HEK293T (cell line): ENCODE results near the gene DOLPP1.

Experiments used
- CTCF ChIA-PET: fragments of 350-600 bp; formaldehyde crosslinking; extraction: SDS; loops from one replicate; lab custom pipeline; 2021; ENCODE audit warnings: antibody characterized with exemption, inconsistent platforms; lab: Yijun Ruan, JAX
- POLR2A ChIA-PET: fragments of 350-600 bp; formaldehyde crosslinking; extraction: SDS; loops from one replicate; lab custom pipeline; 2020; ENCODE audit warnings: antibody characterized with exemption, inconsistent platforms; lab: Yijun Ruan, JAX
- DNase-seq: peaks from one replicate; pipeline ENCODE4 v3.0.0; 2012; ENCODE audit warnings: mixed read lengths; ENCODE audit errors: extremely low spot score
- ARNT ChIP-seq: fragments of 450-650 bp; IDR thresholded peaks from 2 replicates; pipeline ENCODE4 v1.6.1; 2017; ENCODE audit warnings: mild to moderate bottlenecking
- BHLHE40 ChIP-seq: fragments of 450-650 bp; IDR thresholded peaks from 2 replicates; pipeline ENCODE4 v1.6.1; 2016; ENCODE audit warnings: mild to moderate bottlenecking, moderate library complexity, borderline replicate concordance
- CTBP1 ChIP-seq: fragments of 450-650 bp; IDR thresholded peaks from 2 replicates; pipeline ENCODE4 v1.6.1; 2016; ENCODE audit warnings: borderline replicate concordance
- ELF4 ChIP-seq: fragments of 450-650 bp; IDR thresholded peaks from 2 replicates; pipeline ENCODE4 v1.6.1; 2017; ENCODE audit warnings: antibody characterized with exemption
- FOXA1 ChIP-seq: fragments of 450-650 bp; IDR thresholded peaks from 2 replicates; pipeline ENCODE4 v1.6.1; 2016; ENCODE audit warnings: mild to moderate bottlenecking
- FOXK2 ChIP-seq: fragments of 450-650 bp; IDR thresholded peaks from 2 replicates; pipeline ENCODE4 v1.6.1; 2016; ENCODE audit warnings: mild to moderate bottlenecking
- FOXM1 ChIP-seq: fragments of 450-650 bp; IDR thresholded peaks from 2 replicates; pipeline ENCODE4 v1.6.1; 2017; ENCODE audit warnings: mild to moderate bottlenecking, borderline replicate concordance
- HDGF ChIP-seq: fragments of 450-650 bp; IDR thresholded peaks from 2 replicates; pipeline ENCODE4 v1.6.1; 2017; ENCODE audit warnings: antibody characterized with exemption, borderline replicate concordance
- L3MBTL2 ChIP-seq: fragments of 450-650 bp; conservative IDR thresholded peaks from 2 replicates; pipeline ENCODE4 v1.6.1; 2016; ENCODE audit warnings: mild to moderate bottlenecking
- LEF1 ChIP-seq: fragments of 450-650 bp; IDR thresholded peaks from 2 replicates; pipeline ENCODE4 v1.6.1; 2017; ENCODE audit warnings: mild to moderate bottlenecking, borderline replicate concordance
- NFRKB ChIP-seq: fragments of 450-650 bp; IDR thresholded peaks from 2 replicates; pipeline ENCODE4 v1.6.1; 2016; ENCODE audit warnings: mild to moderate bottlenecking, moderate library complexity
- SP1 ChIP-seq: fragments of 450-650 bp; IDR thresholded peaks from 2 replicates; pipeline ENCODE4 v1.6.1; 2017
- SUZ12 ChIP-seq: fragments of 450-650 bp; IDR thresholded peaks from 2 replicates; pipeline ENCODE4 v1.6.1; 2016; ENCODE audit warnings: mild to moderate bottlenecking
- TARDBP ChIP-seq: fragments of 450-650 bp; IDR thresholded peaks from 2 replicates; pipeline ENCODE4 v1.6.1; 2016
- ZNF384 ChIP-seq: fragments of 450-650 bp; IDR thresholded peaks from 2 replicates; pipeline ENCODE4 v1.6.1; 2016
- TF ChIP-seq, protein P1 (sequence below): fragments of 450-650 bp; IDR thresholded peaks from 2 replicates; pipeline ENCODE4 v1.6.1; 2016

The DOLPP1 gene

DNA sequence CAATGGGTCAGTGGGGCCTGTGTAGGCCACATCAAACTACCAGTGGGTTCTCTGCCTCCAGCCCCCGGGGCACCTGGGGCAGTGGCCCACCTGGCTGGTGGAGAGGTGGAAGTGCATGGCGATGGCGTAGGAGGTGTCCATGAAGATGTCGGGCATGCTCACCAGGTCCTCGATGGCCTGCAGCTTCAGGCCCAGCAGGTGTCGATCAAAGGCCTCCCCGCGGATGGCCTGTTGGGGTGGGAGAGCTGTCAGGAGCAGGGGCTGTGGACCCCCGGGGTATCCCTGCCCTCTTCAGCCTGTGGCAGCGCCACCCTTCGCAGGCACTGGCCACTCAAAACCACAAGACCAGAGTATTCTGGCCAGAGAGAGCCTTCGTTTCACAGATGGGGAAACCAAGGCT is 15.0 kb downstream of the DOLPP1 start:
- ChIA-PET CTCF (no interaction called here), POLR2A (interaction anchor here (1.9 kb wide), 1 partner anchor 14 kb away, joined by 8 read pairs; no protein-coding TSS in a partner anchor)
- no peak for DNase-seq
- no peak for TF ChIP-seq FOXA1
- TF ChIP-seq CTBP1, result no peak
- TF ChIP-seq TARDBP, result no peak
- TF ChIP-seq, protein P1, sequence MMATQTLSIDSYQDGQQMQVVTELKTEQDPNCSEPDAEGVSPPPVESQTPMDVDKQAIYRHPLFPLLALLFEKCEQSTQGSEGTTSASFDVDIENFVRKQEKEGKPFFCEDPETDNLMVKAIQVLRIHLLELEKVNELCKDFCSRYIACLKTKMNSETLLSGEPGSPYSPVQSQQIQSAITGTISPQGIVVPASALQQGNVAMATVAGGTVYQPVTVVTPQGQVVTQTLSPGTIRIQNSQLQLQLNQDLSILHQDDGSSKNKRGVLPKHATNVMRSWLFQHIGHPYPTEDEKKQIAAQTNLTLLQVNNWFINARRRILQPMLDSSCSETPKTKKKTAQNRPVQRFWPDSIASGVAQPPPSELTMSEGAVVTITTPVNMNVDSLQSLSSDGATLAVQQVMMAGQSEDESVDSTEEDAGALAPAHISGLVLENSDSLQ, result no peak
- TF ChIP-seq FOXM1, result no peak
- TF ChIP-seq ARNT, result no peak
- TF ChIP-seq LEF1, result no peak
- no peak for TF ChIP-seq HDGF
- TF ChIP-seq BHLHE40, result no peak
- no peak for TF ChIP-seq ELF4
- TF ChIP-seq NFRKB, result no peak
- no peak for TF ChIP-seq SP1
- TF ChIP-seq SUZ12, result no peak
- TF ChIP-seq FOXK2, result no peak
- no peak for TF ChIP-seq L3MBTL2
- TF ChIP-seq ZNF384, result no peak

DNA sequence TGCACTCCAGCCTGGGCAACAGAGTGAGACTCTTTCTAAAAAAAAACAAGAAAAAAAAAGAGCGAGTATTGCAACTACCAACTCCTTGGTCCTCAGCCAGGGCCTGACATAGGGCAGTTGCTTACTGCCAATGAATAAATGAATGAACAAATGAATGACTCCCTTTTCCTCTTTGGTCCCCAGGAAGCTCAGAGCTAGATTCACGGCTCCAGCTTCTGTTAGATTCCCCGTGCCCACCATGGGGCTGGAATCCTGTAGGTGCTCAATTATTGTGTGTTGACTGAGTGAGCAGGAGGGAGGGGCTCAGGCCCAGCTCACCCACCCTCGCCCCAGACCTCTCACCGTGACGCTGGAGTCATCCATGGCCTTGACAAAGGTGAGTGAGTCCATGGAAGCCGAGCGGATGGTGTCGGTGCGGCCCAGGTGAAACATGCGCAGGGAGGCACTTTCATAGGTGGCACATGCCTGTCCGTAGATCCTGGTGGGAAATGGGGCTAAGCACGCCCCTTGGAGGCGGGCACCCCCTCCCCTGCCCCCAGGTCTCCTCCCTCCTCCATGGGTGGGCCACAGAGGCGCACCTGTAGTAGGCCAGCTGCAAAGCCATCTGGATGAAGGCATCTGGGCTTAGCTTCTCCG is 16.9 kb downstream of the DOLPP1 start:
- DNase-seq, result no peak
- ChIA-PET POLR2A (interaction anchor here (0.6 to 1.0 kb wide), 2 partner anchors 17 to 61 kb away, joined by 3 to 4 read pairs; partner anchors contain the start of genes DOLPP1 and MIGA2), CTCF (no interaction called here)
- TF ChIP-seq TARDBP (no peak), HDGF (no peak), SUZ12 (no peak)

DNA sequence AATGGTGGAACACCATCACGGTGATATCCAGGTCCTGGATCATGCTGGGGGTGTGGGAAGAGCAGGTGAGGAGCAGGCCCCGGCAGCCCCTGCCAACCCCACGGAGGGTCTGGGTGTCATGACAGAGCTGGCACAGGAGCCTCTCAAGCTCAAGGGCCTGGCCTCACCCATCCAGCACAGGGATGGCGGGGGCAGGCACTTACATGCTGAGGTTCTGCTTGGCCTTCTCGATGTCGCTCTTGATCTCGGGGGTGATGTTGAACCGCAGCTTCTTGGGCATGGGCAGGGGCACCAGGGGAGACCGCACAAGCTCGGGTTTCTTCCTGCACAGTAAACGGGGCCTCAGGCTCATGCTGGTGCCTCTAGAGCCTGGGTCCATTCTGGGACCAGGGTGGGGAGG is 17.4 kb downstream of the DOLPP1 start:
- POLR2A ChIA-PET, result interaction anchor here (1.0 kb wide), 1 partner anchor 17 kb away, joined by 4 read pairs; the partner anchor contains the start of gene DOLPP1
- TF ChIP-seq, protein P1, result no peak
- no peak for DNase-seq
- CTCF ChIA-PET, result no interaction called here

DNA sequence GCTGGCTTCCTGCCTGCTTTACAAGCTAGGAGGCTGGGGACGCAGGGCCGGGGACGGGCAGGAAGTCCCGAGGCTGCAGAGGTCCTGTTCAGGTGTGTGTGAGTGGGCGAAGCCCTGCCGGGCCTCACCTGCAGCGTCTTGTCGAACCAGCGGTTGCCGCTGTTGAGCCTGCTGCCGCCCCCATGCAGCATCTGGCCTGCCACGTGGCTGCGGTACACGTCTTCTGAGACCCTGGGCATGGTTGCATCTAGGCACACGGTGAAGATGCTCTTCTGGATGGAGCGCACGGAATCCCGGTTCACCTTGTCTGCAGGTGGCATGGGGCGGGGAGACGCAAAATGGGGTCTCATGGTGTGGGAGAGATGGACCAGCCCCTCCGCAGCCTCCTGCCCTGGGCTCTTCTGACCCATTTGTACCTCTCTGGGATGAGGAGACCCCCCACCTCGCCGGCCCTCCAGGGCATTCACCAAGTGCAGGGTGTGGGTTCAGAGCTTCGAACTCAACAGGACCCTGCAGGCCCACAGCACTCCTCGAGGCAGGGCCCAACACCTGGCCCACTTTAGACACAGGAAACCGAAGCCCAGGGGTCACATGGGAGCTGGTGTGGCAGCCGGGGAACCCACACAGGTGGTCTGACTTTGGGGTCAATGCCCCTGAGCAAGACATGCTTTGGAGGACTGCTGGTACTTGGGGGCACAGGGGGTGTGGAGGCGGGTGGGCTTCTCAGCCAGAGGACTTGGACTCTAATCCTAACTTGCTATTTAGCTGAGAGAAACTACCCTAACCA is 19.7 kb downstream of the DOLPP1 start:
- POLR2A ChIA-PET, result interaction anchor here (0.6 kb wide), 1 partner anchor 19 kb away, joined by 3 read pairs; no protein-coding TSS in a partner anchor
- no peak for DNase-seq
- TF ChIP-seq L3MBTL2 (no peak), CTBP1 (no peak), FOXM1 (no peak), NFRKB (no peak), FOXK2 (no peak), HDGF (no peak)
- CTCF ChIA-PET, result no interaction called here

DNA sequence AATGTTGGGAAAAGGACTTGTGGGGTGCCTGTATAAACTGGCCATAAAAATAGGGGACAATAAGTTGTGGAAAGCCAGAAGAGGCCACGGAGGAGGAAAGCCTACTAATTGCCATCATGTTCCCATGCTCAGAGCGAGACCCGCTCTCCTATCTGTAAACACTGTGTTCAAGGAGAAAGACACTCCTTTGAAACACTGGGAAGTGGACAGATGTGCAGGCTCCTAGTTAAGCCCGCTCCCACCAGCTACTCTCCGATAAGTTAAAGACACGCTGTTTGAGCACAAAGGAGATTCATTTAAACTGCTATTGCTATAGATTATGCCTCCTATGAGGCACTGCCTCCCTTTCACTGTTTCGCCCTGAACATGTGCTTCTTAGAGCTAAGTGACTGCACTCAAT is 20.4 kb downstream of the DOLPP1 start:
- ChIA-PET CTCF (no interaction called here), POLR2A (no interaction called here)
- TF ChIP-seq TARDBP, result no peak
- TF ChIP-seq HDGF, result no peak
- TF ChIP-seq FOXA1, result no peak
- no peak for TF ChIP-seq FOXK2
- no peak for TF ChIP-seq L3MBTL2
- no peak for TF ChIP-seq ELF4
- no peak for TF ChIP-seq SUZ12
- TF ChIP-seq LEF1, result no peak
- TF ChIP-seq ARNT, result no peak
- TF ChIP-seq CTBP1, result no peak
- TF ChIP-seq BHLHE40, result no peak
- TF ChIP-seq, protein P1, result no peak
- TF ChIP-seq FOXM1, result no peak
- TF ChIP-seq SP1, result no peak
- no peak for DNase-seq

DNA sequence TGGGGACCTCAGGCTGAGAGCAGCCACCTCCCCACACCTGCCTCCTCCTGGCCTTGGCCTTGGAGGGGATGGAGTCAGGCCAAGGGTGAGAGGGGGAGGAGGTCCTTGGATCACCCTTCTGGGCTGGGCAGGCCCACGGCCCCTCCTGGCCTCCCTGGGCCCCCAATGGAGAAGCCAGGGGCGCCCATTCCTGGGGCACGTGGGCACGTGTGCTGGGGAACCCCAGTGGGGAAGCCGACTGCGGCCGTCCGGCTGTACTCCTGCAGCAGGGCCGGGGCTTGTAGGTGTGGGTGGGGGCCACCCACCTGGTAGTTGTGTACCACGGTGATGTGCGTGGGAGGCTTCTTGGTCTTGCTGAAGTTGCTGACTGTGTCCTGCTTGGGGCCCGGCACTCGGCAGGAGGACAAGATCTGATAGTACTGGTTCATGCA is 21.2 kb downstream of the DOLPP1 start:
- ChIA-PET POLR2A (no interaction called here), CTCF (no interaction called here)
- no peak for DNase-seq

More for the DNA sequence above, 21.2 kb downstream of the DOLPP1 start:
- TF ChIP-seq NFRKB (no peak), LEF1 (no peak), FOXA1 (no peak)
